Activated T-cell treated with anti-CD3 and anti-CD28 coated beads, Interleukin-2, amount 50 U/mL, for 4 hours (primary cell): ENCODE measurements around the gene VWA1. TPM values are rescaled to one million over a fixed set of nuclear protein-coding genes. Genes with fewer than 3 reads are reported as not detected.
"Not testable (repeated sequence)": the region's sequence is repeated elsewhere in the genome, so short reads cannot be mapped to it uniquely, and the experiment has no call there.

Source experiments
- ATAC-seq, 2 donors: fragments of 200-7000 bp; cut with Tn5 transposase; one replicate each; pipeline ENCODE4 v1.10.0; 2021
- DNase-seq: peaks from one replicate; pipeline ENCODE4 v3.0.0-alpha.2; 2020
- H3K27me3 Mint-ChIP-seq: one replicate; pipeline ENCODE4 v1.8.0; 2021; ENCODE audit warnings: low read depth, mixed read lengths
- H3K36me3 Mint-ChIP-seq: one replicate; pipeline ENCODE4 v1.8.0; 2022; ENCODE audit warnings: mixed read lengths; ENCODE audit not compliant: insufficient read depth
- H3K4me1 Mint-ChIP-seq: one replicate; pipeline ENCODE4 v1.8.0; 2021; ENCODE audit warnings: low read depth, mixed read lengths
- H3K4me3 Mint-ChIP-seq: one replicate; pipeline ENCODE4 v1.8.0; 2021; ENCODE audit warnings: mild to moderate bottlenecking, moderate library complexity, mixed read lengths
- H3K9me3 Mint-ChIP-seq: one replicate; pipeline ENCODE4 v1.8.0; 2021; ENCODE audit warnings: mixed read lengths
- total RNA-seq, 3 donors: library from RNA; stranded (reverse); gene quantifications; one replicate each; pipeline ENCODE4 v1.2.1, GENCODE V29; 2021

VWA1 gene
- total RNA-seq, 3 donors from 2014 or later: 0.18 to 0.58 (median 0.19) TPM

GRCh38 chr1:1449099-1449739, 13.7 kb downstream of the VWA1 start, which contains the start of gene ATAD3C:
TSS of gene ATAD3C (plus strand) at chr1:1449689. CDS start at chr1:1450684, 995 bp downstream.
- Mint-ChIP-seq H3K4me3 (no peak within 1 kb of the TSS), H3K27me3 (no peaks in the 10 kb centered on the region), H3K4me1 (no peaks in the 10 kb centered on the region), H3K9me3 (no peaks in the 10 kb centered on the region), H3K36me3 (no peaks in the 10 kb centered on the region)
- ATAC-seq (no peak), DNase-seq (no peak)

GRCh38 chr1:1450616-1451015, 15.1 kb downstream of the VWA1 start:
- H3K36me3 Mint-ChIP-seq, H3K9me3 Mint-ChIP-seq, H3K27me3 Mint-ChIP-seq: not testable (repeated sequence)

DNA sequence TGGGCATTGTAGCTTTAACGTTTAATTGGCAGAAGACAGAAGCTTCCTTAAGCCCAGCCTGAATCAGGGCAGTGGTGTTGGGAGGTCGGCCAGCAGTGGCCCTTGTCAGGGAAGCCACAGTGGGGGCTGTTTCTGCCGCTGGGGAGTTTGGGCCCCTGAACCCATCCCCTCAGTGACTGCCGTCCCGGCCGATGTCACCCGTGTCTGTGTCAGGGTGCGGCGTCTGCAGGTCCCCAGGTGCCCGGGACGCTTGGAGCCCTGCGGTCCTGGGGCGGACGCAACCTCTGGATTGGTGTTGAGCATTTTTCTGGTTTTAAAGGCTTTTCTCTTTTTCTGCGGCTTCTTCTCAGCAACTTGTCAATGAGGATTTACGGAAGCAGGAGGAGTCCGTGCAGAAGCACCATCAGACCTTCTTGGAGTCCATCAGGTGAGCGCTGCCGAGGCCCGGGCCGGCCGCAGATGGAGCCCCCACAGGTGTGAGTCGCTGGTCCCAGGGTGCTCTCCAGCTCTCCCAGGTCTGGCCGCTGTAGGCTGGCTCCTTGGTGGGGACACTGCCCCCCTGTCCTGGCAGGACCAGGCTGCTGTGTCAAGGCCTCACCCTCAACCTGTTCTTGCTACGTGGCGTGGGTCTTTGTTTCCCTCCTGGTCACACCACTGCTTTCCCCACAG, 16.3 kb downstream of the VWA1 start:
- no peaks in the 10 kb centered on the region for H3K9me3 Mint-ChIP-seq
- no peak for ATAC-seq
- H3K27me3 Mint-ChIP-seq: no peaks in the 10 kb centered on the region
- DNase-seq: no peak
- no peaks in the 10 kb centered on the region for H3K4me1 Mint-ChIP-seq
- no peaks in the 10 kb centered on the region for H3K36me3 Mint-ChIP-seq
- no peak overlapping the region for H3K4me3 Mint-ChIP-seq

More at GRCh38 chr1:1450616-1451015, 15.1 kb downstream of the VWA1 start:
- not testable (repeated sequence) for ATAC-seq, H3K4me3 Mint-ChIP-seq, H3K4me1 Mint-ChIP-seq, DNase-seq

DNA sequence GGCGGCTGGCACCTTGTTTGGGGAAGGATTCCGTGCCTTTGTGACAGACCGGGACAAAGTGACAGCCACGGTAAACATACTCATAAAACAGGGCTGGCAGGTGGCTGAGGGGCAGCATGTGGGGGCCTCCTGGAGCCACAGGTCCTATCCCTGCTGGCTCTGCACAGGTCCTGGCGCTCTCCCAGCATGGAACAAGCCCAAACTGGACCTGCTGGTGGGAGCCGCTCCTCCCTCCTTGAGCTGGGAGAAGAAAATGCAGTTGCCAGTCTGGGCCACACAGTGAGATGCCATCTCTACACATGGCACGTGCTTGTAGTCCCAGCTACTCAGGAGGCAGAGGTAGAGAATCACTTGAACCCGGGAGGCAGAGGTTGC, 16.9 kb downstream of the VWA1 start:
- H3K4me1 Mint-ChIP-seq, DNase-seq, H3K27me3 Mint-ChIP-seq, H3K36me3 Mint-ChIP-seq, H3K4me3 Mint-ChIP-seq, ATAC-seq, H3K9me3 Mint-ChIP-seq: not testable (repeated sequence)

- H3K27me3 Mint-ChIP-seq: no peaks in the 10 kb centered on the region
- H3K4me1 Mint-ChIP-seq: no peaks in the 10 kb centered on the region
- H3K9me3 Mint-ChIP-seq: no peaks in the 10 kb centered on the region
- DNase-seq (no peak), ATAC-seq (no peak)
- H3K4me3 Mint-ChIP-seq: no peak overlapping the region
- no peaks in the 10 kb centered on the region for H3K36me3 Mint-ChIP-seq
Measured at GRCh38 chr1:1452882-1453281, 17.4 kb downstream of the VWA1 start.

- not testable (repeated sequence) for ATAC-seq, H3K4me1 Mint-ChIP-seq, H3K27me3 Mint-ChIP-seq, H3K4me3 Mint-ChIP-seq, H3K9me3 Mint-ChIP-seq, DNase-seq, H3K36me3 Mint-ChIP-seq
Measured at GRCh38 chr1:1454286-1455056, 19.0 kb downstream of the VWA1 start.

DNA sequence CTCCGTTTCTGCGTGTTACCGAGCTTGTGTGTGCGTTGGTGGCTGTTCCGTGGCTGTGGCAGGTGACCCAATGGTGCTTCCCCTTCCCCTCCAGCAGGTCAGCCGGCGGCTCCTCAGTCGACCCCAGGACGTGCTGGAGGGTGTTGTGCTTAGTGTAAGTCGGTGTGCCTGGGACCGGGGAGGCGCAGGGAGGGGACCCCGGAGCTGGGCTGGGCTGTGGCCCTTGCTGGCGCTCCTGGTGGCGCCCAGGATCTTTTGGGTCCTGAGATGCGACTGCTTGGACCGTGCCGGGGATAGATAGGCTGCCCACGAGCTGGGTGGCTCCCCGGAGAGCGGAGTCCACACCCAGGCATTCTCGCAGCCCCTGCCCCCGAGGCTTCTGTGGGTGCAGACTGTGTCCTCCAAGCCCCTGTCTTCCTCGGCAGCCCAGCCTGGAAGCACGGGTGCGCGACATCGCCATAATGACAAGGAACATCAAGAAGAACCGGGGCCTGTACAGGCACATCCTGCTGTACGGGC, 19.9 kb downstream of the VWA1 start:
- H3K36me3 Mint-ChIP-seq: no peaks in the 10 kb centered on the region
- DNase-seq (no peak), ATAC-seq (no peak)
- H3K4me3 Mint-ChIP-seq: no peak overlapping the region
- H3K4me1 Mint-ChIP-seq: no peaks in the 10 kb centered on the region
- H3K9me3 Mint-ChIP-seq: no peaks in the 10 kb centered on the region
- no peaks in the 10 kb centered on the region for H3K27me3 Mint-ChIP-seq

GRCh38 chr1:1455934-1456333, 20.4 kb downstream of the VWA1 start:
- not testable (repeated sequence) for H3K4me3 Mint-ChIP-seq, H3K9me3 Mint-ChIP-seq, H3K4me1 Mint-ChIP-seq, DNase-seq, H3K36me3 Mint-ChIP-seq, ATAC-seq, H3K27me3 Mint-ChIP-seq

DNA sequence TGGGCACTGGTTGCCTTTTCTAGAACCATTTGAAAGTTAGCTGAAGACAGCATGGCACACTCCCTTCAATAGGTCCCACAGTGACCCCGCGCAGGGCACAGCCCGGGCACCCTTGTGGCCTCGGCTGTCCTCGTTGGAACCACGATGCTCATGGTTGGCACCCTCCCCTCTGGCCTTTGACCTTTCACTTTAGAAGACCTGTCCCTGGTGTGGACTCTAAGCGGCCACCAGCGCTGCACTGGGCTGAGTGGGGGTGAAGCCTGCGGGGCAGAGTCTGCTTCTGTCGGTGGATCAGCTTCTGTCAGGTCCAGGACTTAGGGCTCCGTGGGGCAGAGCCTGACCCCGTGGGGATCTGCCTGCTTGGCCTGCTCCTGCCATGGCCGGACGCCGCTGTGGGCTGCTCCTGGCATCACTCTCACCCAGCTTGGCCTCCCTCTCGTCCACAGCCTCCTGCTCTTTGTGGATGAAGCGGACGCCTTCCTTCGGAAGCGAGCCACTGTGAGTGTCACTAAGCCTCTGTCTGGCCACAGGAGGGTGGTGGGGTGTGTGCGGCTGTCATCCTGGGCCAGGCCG, 21.3 kb downstream of the VWA1 start:
- not testable (repeated sequence) for H3K4me3 Mint-ChIP-seq, ATAC-seq, H3K4me1 Mint-ChIP-seq, DNase-seq, H3K36me3 Mint-ChIP-seq, H3K27me3 Mint-ChIP-seq, H3K9me3 Mint-ChIP-seq

DNA sequence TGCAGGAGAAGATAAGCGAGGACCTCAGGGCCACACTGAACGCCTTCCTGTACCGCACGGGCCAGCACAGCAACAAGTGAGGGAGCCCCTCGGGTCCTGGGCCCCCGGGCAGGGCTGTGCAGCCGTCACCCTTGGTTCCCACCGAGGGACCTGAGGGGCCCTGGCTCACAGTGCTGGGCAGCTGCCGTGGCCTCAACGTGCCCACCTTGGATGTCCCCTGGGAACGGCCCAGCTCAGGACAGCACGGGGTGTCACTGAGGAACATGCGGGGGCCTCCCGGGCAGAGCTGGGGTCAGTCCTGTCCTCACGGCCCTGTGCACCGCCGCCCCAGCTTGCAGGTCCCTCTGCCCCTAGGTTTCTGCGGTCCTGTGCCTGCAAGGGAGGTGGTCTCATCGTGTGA, 23.7 kb downstream of the VWA1 start:
- not testable (repeated sequence) for H3K9me3 Mint-ChIP-seq, DNase-seq, H3K4me1 Mint-ChIP-seq, H3K36me3 Mint-ChIP-seq, ATAC-seq, H3K27me3 Mint-ChIP-seq, H3K4me3 Mint-ChIP-seq

DNA sequence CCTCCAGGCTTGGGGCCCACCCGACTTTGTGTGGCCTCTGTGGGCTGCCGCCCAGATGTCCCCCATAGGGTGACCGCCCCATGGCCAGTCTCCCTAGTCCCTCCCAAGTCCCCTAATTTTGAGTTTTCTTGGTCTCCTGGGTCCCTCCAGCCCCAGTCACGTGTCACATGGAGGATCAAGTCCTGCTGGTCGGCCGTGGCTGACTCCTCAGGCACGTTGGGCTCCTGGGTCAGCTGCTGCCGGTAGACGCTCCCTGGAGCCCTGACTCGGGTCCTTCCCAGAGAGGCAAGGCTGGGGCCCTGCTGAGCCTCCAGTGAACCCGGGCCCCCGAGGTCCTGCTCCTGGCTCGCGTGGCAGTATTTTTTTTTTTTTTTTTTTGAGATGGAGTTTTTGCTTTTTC, 24.2 kb downstream of the VWA1 start:
- not testable (repeated sequence) for ATAC-seq

DNA sequence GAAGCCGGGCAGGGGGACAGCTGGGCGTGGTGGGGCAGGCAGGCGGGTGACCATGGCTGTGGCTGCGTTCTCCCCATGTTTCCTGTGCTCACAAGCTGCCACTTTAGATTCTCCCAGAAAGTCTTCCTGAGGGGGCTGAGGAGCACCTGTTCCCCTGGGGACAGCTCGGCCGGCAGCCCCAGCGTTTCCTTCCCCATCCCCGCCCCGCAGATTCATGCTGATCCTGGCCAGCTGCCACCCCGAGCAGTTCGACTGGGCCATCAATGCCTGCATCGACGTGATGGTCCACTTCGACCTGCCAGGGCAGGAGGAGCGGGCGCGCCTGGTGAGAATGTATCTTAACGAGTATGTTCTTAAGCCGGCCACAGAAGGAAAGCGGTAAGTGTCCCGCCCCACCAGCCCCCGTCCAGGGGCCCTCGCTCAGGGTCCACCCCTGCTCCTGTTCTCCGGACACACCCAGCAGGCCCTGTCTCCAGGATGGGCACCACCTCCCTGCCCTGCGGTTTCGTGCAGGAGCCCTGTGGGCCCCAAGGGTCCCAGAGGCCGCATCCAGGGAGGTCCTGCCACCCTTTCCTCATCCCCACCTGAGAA, 25.1 kb downstream of the VWA1 start:
- H3K4me3 Mint-ChIP-seq: no peak overlapping the region
- no peaks in the 10 kb centered on the region for H3K36me3 Mint-ChIP-seq
- H3K27me3 Mint-ChIP-seq: peaks cover 3% of the 10 kb centered on the region
- no peaks in the 10 kb centered on the region for H3K4me1 Mint-ChIP-seq
- H3K9me3 Mint-ChIP-seq: no peaks in the 10 kb centered on the region
- DNase-seq (no peak), ATAC-seq (no peak)

More for the DNA sequence above, 24.2 kb downstream of the VWA1 start:
- H3K4me1 Mint-ChIP-seq, H3K27me3 Mint-ChIP-seq, H3K9me3 Mint-ChIP-seq, H3K4me3 Mint-ChIP-seq, DNase-seq, H3K36me3 Mint-ChIP-seq: not testable (repeated sequence)

- no peaks in the 10 kb centered on the region for H3K36me3 Mint-ChIP-seq
- H3K4me1 Mint-ChIP-seq: no peaks in the 10 kb centered on the region
- no peak overlapping the region for H3K4me3 Mint-ChIP-seq
- H3K27me3 Mint-ChIP-seq: peaks cover 6% of the 10 kb centered on the region
- ATAC-seq (no peak), DNase-seq (no peak)
- no peaks in the 10 kb centered on the region for H3K9me3 Mint-ChIP-seq
Measured at GRCh38 chr1:1461721-1462317, 26.3 kb downstream of the VWA1 start.
